GM10847 (cell line): ENCODE measurements around the gene B4GALT2.

Source experiments
- POLR2A ChIP-seq: IDR thresholded peaks from 2 replicates; pipeline ENCODE4 v1.6.1; 2011; ENCODE audit not compliant: insufficient read length; ENCODE audit errors: extremely low read depth

B4GALT2 gene

GRCh38 chr1:43983253-43983899 is 4.4 kb downstream of the B4GALT2 start:
- TF ChIP-seq POLR2A = no peak

- TF ChIP-seq POLR2A = no peak
Observed at GRCh38 chr1:43984855-43985254, 5.8 kb downstream of the B4GALT2 start.

- no peak for TF ChIP-seq POLR2A
Observed at GRCh38 chr1:43985984-43986595, 7.1 kb downstream of the B4GALT2 start.

GRCh38 chr1:43986712-43987111 is 7.7 kb downstream of the B4GALT2 start:
- no peak for TF ChIP-seq POLR2A

GRCh38 chr1:43987159-43987902 is 8.3 kb downstream of the B4GALT2 start:
- no peak for TF ChIP-seq POLR2A

- no peak for TF ChIP-seq POLR2A
Observed at GRCh38 chr1:43990271-43991199, 11.5 kb downstream of the B4GALT2 start.

- TF ChIP-seq POLR2A = no peak
Observed at GRCh38 chr1:43991200-43991475, 12.1 kb downstream of the B4GALT2 start.

GRCh38 chr1:43991476-43992231 is 12.6 kb downstream of the B4GALT2 start, which contains the start of gene CCDC24:
TSS of gene CCDC24 (plus strand) at chr1:43991599. CDS start at chr1:43991879, 280 bp downstream.
- TF ChIP-seq POLR2A = no peak

- TF ChIP-seq POLR2A = no peak
Observed at GRCh38 chr1:43992232-43992995, 13.4 kb downstream of the B4GALT2 start.

GRCh38 chr1:43993206-43993914 is 14.3 kb downstream of the B4GALT2 start:
- no peak for TF ChIP-seq POLR2A

- no peak for TF ChIP-seq POLR2A
Observed at GRCh38 chr1:43994071-43994470, 15.1 kb downstream of the B4GALT2 start.

- no peak for TF ChIP-seq POLR2A
Observed at GRCh38 chr1:43994794-43995790, 16.1 kb downstream of the B4GALT2 start.

- no peak for TF ChIP-seq POLR2A
Observed at GRCh38 chr1:43995984-43996732, 17.1 kb downstream of the B4GALT2 start.
